NB4 (cell line): ENCODE measurements around the gene FRS2.

Experiments used
- MYC ChIP-seq: IDR thresholded peaks from 2 replicates; pipeline ENCODE4 v1.6.1; 2011; ENCODE audit warnings: low read depth, low read length
- POLR2A ChIP-seq: IDR thresholded peaks from 2 replicates; pipeline ENCODE4 v1.6.1; 2011; ENCODE audit warnings: mild to moderate bottlenecking; ENCODE audit not compliant: insufficient read length; ENCODE audit errors: extremely low read depth
- TF ChIP-seq, protein P1 (sequence below): IDR thresholded peaks from one replicate; pipeline ENCODE4 v1.5.1; 2012; ENCODE audit warnings: low read depth, low read length
- TF ChIP-seq, protein P2 (sequence below): IDR thresholded peaks from 2 replicates; pipeline ENCODE4 v1.6.1; 2011; ENCODE audit warnings: low read depth, low read length

GRCh38 chr12:69440886-69441285 lies 29.3 kb upstream of the FRS2 start:
- TF ChIP-seq POLR2A (no peak), MYC (no peak)
- TF ChIP-seq, protein P1, sequence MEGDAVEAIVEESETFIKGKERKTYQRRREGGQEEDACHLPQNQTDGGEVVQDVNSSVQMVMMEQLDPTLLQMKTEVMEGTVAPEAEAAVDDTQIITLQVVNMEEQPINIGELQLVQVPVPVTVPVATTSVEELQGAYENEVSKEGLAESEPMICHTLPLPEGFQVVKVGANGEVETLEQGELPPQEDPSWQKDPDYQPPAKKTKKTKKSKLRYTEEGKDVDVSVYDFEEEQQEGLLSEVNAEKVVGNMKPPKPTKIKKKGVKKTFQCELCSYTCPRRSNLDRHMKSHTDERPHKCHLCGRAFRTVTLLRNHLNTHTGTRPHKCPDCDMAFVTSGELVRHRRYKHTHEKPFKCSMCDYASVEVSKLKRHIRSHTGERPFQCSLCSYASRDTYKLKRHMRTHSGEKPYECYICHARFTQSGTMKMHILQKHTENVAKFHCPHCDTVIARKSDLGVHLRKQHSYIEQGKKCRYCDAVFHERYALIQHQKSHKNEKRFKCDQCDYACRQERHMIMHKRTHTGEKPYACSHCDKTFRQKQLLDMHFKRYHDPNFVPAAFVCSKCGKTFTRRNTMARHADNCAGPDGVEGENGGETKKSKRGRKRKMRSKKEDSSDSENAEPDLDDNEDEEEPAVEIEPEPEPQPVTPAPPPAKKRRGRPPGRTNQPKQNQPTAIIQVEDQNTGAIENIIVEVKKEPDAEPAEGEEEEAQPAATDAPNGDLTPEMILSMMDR: no peak
- TF ChIP-seq, protein P2, sequence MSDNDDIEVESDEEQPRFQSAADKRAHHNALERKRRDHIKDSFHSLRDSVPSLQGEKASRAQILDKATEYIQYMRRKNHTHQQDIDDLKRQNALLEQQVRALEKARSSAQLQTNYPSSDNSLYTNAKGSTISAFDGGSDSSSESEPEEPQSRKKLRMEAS: no peak
